Measurements from ENCODE around the gene ORC3. TPM values are rescaled to one million over a fixed set of nuclear protein-coding genes. Genes with fewer than 3 reads are reported as not detected.
A peak's percentile ranks its signal among the peaks of the same experiment; 100 is the strongest.

Gene ORC3
- total and polyA plus RNA-seq, 7 experiments from 2014 or later = 17.7 to 40.3 (median 28.2) TPM

- intact Hi-C loops (cut with micrococcal nuclease) = no loop called here
- no peak overlapping the region for H3K4me3 Mint-ChIP-seq
- POLR2A ChIA-PET = no interaction called here
- H3K36me3 Mint-ChIP-seq = peaks cover 5 to 48% (median 30%) of the 10 kb centered on the region in 5 donors
- DNase-seq (no peak), ATAC-seq (no peak)
- H3K9me3 Mint-ChIP-seq = no peaks in the 10 kb centered on the region
- H3K4me1 ChIP-seq (ENCODE audit: control insufficient read depth in 2 of 2, insufficient read depth in 2 of 2, low read length in 2 of 2) = peaks cover 0 to 20% of the 10 kb centered on the region in 2 donors
- H3K9me3 ChIP-seq (ENCODE audit: control insufficient read depth in 2 of 3, low read length in 3 of 3) = no peaks in the 10 kb centered on the region
- H3K4me3 ChIP-seq (ENCODE audit: low read length) = no peak overlapping the region
- H3K27ac Mint-ChIP-seq = peak overlapping the region in 5 of 9 donors; percentile 21 to 71 (median 63)
- H3K4me1 Mint-ChIP-seq = peaks cover 7 to 17% (median 15%) of the 10 kb centered on the region in 7 donors
- H3K36me3 ChIP-seq (ENCODE audit: control insufficient read depth in 2 of 3, insufficient read depth in 3 of 3, low read length in 3 of 3) = peaks cover 0 to 10% (median 0%) of the 10 kb centered on the region in 3 experiments
- CTCF ChIA-PET = no interaction called here
- no peaks in the 10 kb centered on the region for H3K27me3 Mint-ChIP-seq
- H3K27ac ChIP-seq (ENCODE audit: low read depth, low read length) = peak overlapping the region; percentile 9
- H3K27me3 ChIP-seq (ENCODE audit: control insufficient read depth in 2 of 2, insufficient read depth in 2 of 2, low read length in 2 of 2) = no peaks in the 10 kb centered on the region
Measured at GRCh38 chr6:87660226-87660911, 70.4 kb downstream of the ORC3 start.

- no peak overlapping the region for H3K4me3 ChIP-seq (ENCODE audit: low read length)
- ATAC-seq (no peak), DNase-seq (no peak)
- peaks cover 0 to 17% of the 10 kb centered on the region in 2 donors for H3K4me1 ChIP-seq (ENCODE audit: control insufficient read depth in 2 of 2, insufficient read depth in 2 of 2, low read length in 2 of 2)
- intact Hi-C loops (cut with micrococcal nuclease) = no loop called here
- Mint-ChIP-seq H3K4me3 (no peak overlapping the region), H3K27ac (peak overlapping the region in 6 of 9 donors; percentile 5 to 71 (median 56)), H3K27me3 (no peaks in the 10 kb centered on the region), H3K9me3 (no peaks in the 10 kb centered on the region), H3K36me3 (peaks cover 5 to 48% (median 30%) of the 10 kb centered on the region in 5 donors), H3K4me1 (peaks cover 7 to 17% (median 15%) of the 10 kb centered on the region in 7 donors)
- no peaks in the 10 kb centered on the region for H3K9me3 ChIP-seq (ENCODE audit: control insufficient read depth in 2 of 3, low read length in 3 of 3)
- H3K27me3 ChIP-seq (ENCODE audit: control insufficient read depth in 2 of 2, insufficient read depth in 2 of 2, low read length in 2 of 2) = no peaks in the 10 kb centered on the region
- CTCF ChIA-PET = no interaction called here
- peaks cover 0 to 10% (median 0%) of the 10 kb centered on the region in 3 experiments for H3K36me3 ChIP-seq (ENCODE audit: control insufficient read depth in 2 of 3, insufficient read depth in 3 of 3, low read length in 3 of 3)
- peak overlapping the region; percentile 9 for H3K27ac ChIP-seq (ENCODE audit: low read depth, low read length)
- POLR2A ChIA-PET = interaction anchor here (0.7 kb wide), 1 partner anchor 41 kb away, joined by 3 read pairs; the partner anchor contains the start of gene AKIRIN2
Measured at GRCh38 chr6:87661016-87661415, 71.1 kb downstream of the ORC3 start.

GRCh38 chr6:87661503-87661902 lies 71.6 kb downstream of the ORC3 start:
- POLR2A ChIA-PET = interaction anchor here (0.6 to 0.7 kb wide), 2 partner anchors 36 to 40 kb away, joined by 3 read pairs; partner anchors contain the start of gene AKIRIN2
- H3K4me3 Mint-ChIP-seq = no peak overlapping the region
- H3K9me3 Mint-ChIP-seq = no peaks in the 10 kb centered on the region
- H3K36me3 ChIP-seq (ENCODE audit: control insufficient read depth in 2 of 3, insufficient read depth in 3 of 3, low read length in 3 of 3) = peaks cover 0 to 11% (median 0%) of the 10 kb centered on the region in 3 experiments
- DNase-seq (no peak), ATAC-seq (no peak)
- intact Hi-C loops (cut with micrococcal nuclease) = no loop called here
- H3K27me3 ChIP-seq (ENCODE audit: control insufficient read depth in 2 of 2, insufficient read depth in 2 of 2, low read length in 2 of 2) = no peaks in the 10 kb centered on the region
- H3K4me3 ChIP-seq (ENCODE audit: low read length) = no peak overlapping the region
- peaks cover 0 to 13% of the 10 kb centered on the region in 2 donors for H3K4me1 ChIP-seq (ENCODE audit: control insufficient read depth in 2 of 2, insufficient read depth in 2 of 2, low read length in 2 of 2)
- CTCF ChIA-PET = no interaction called here
- peak overlapping the region in 5 of 9 donors; percentile 17 to 71 (median 61) for H3K27ac Mint-ChIP-seq
- peaks cover 5 to 50% (median 30%) of the 10 kb centered on the region in 5 donors for H3K36me3 Mint-ChIP-seq
- H3K27me3 Mint-ChIP-seq = no peaks in the 10 kb centered on the region
- peaks cover 7 to 14% (median 13%) of the 10 kb centered on the region in 7 donors for H3K4me1 Mint-ChIP-seq
- no peaks in the 10 kb centered on the region for H3K9me3 ChIP-seq (ENCODE audit: control insufficient read depth in 2 of 3, low read length in 3 of 3)
- no peak overlapping the region for H3K27ac ChIP-seq (ENCODE audit: low read depth, low read length)

- Mint-ChIP-seq H3K27ac (peak overlapping the region in 1 of 9 donors; percentile 30), H3K27me3 (no peaks in the 10 kb centered on the region), H3K4me1 (no peaks in the 10 kb centered on the region), H3K9me3 (no peaks in the 10 kb centered on the region), H3K36me3 (peaks cover 5 to 49% (median 26%) of the 10 kb centered on the region in 5 donors), H3K4me3 (no peak overlapping the region)
- no peak for ATAC-seq
- Histone ChIP-seq H3K4me3 (ENCODE audit: low read length) (no peak overlapping the region), H3K27ac (ENCODE audit: low read depth, low read length) (no peak overlapping the region), H3K27me3 (ENCODE audit: control insufficient read depth in 2 of 2, insufficient read depth in 2 of 2, low read length in 2 of 2) (no peaks in the 10 kb centered on the region), H3K9me3 (ENCODE audit: control insufficient read depth in 2 of 3, low read length in 3 of 3) (no peaks in the 10 kb centered on the region), H3K4me1 (ENCODE audit: control insufficient read depth in 2 of 2, insufficient read depth in 2 of 2, low read length in 2 of 2) (no peaks in the 10 kb centered on the region), H3K36me3 (ENCODE audit: control insufficient read depth in 2 of 3, insufficient read depth in 3 of 3, low read length in 3 of 3) (peaks cover 0 to 23% (median 0%) of the 10 kb centered on the region in 3 experiments)
- DNase-seq = no peak
- intact Hi-C loops (cut with micrococcal nuclease) = no loop called here
- ChIA-PET POLR2A (interaction anchor here (0.8 kb wide), 1 partner anchor 12 kb away, joined by 3 read pairs; no protein-coding TSS in a partner anchor), CTCF (no interaction called here)
Measured at GRCh38 chr6:87663434-87663833, 73.5 kb downstream of the ORC3 start.

- ChIA-PET POLR2A (no interaction called here), CTCF (no interaction called here)
- Histone ChIP-seq H3K9me3 (ENCODE audit: control insufficient read depth in 2 of 3, low read length in 3 of 3) (no peaks in the 10 kb centered on the region), H3K27ac (ENCODE audit: low read depth, low read length) (no peak overlapping the region), H3K4me3 (ENCODE audit: low read length) (no peak overlapping the region), H3K4me1 (ENCODE audit: control insufficient read depth in 2 of 2, insufficient read depth in 2 of 2, low read length in 2 of 2) (no peaks in the 10 kb centered on the region), H3K27me3 (ENCODE audit: control insufficient read depth in 2 of 2, insufficient read depth in 2 of 2, low read length in 2 of 2) (no peaks in the 10 kb centered on the region), H3K36me3 (ENCODE audit: control insufficient read depth in 2 of 3, insufficient read depth in 3 of 3, low read length in 3 of 3) (peaks cover 0 to 23% (median 0%) of the 10 kb centered on the region in 3 experiments)
- DNase-seq (no peak), ATAC-seq (no peak)
- Mint-ChIP-seq H3K9me3 (no peaks in the 10 kb centered on the region), H3K4me3 (no peak overlapping the region), H3K27me3 (no peaks in the 10 kb centered on the region), H3K4me1 (peaks cover 0 to 6% (median 5%) of the 10 kb centered on the region in 7 donors), H3K27ac (peak overlapping the region in 2 of 9 donors; percentile 28 to 82), H3K36me3 (peaks cover 9 to 37% (median 21%) of the 10 kb centered on the region in 5 donors)
- intact Hi-C loops (cut with micrococcal nuclease) = no loop called here
Measured at GRCh38 chr6:87664921-87665485, 75.1 kb downstream of the ORC3 start.

GRCh38 chr6:87667032-87667431 lies 77.1 kb downstream of the ORC3 start:
- H3K4me1 ChIP-seq (ENCODE audit: control insufficient read depth in 2 of 2, insufficient read depth in 2 of 2, low read length in 2 of 2) = no peaks in the 10 kb centered on the region
- no peaks in the 10 kb centered on the region for H3K9me3 Mint-ChIP-seq
- H3K27ac Mint-ChIP-seq = peak overlapping the region in 2 of 9 donors; percentile 28 to 35
- H3K36me3 Mint-ChIP-seq = peaks cover 3 to 35% (median 20%) of the 10 kb centered on the region in 5 donors
- intact Hi-C loops (cut with micrococcal nuclease) = no loop called here
- no peaks in the 10 kb centered on the region for H3K27me3 ChIP-seq (ENCODE audit: control insufficient read depth in 2 of 2, insufficient read depth in 2 of 2, low read length in 2 of 2)
- H3K4me3 ChIP-seq (ENCODE audit: low read length) = no peak overlapping the region
- H3K27ac ChIP-seq (ENCODE audit: low read depth, low read length) = no peak overlapping the region
- no peak for ATAC-seq
- peaks cover 0 to 18% (median 0%) of the 10 kb centered on the region in 3 experiments for H3K36me3 ChIP-seq (ENCODE audit: control insufficient read depth in 2 of 3, insufficient read depth in 3 of 3, low read length in 3 of 3)
- POLR2A ChIA-PET = no interaction called here
- DNase-seq = no peak
- no peaks in the 10 kb centered on the region for H3K27me3 Mint-ChIP-seq
- H3K9me3 ChIP-seq (ENCODE audit: control insufficient read depth in 2 of 3, low read length in 3 of 3) = no peaks in the 10 kb centered on the region
- peaks cover 12 to 23% (median 16%) of the 10 kb centered on the region in 7 donors for H3K4me1 Mint-ChIP-seq
- CTCF ChIA-PET = no interaction called here
- H3K4me3 Mint-ChIP-seq = no peak overlapping the region

Data from naive thymus-derived CD4-positive, alpha-beta T cell (primary cell).